SIG-M5 (cell line): Measurements from ENCODE around the gene PNPO.

Experiments used
- DNase-seq: peaks from one replicate; lab custom pipeline; 2025; lab: John Stamatoyannopoulos, UW

PNPO gene

GRCh38 chr17:47998044-47998443 lies 56.7 kb downstream of the PNPO start:
- no peak for DNase-seq
